Measurements from ENCODE around the gene HOXC6. TPM values are rescaled to one million over a fixed set of nuclear protein-coding genes. Genes with fewer than 3 reads are reported as not detected.

The HOXC6 gene
- total RNA-seq, 4 donors from 2014 or later: 0.23 to 0.42 (median 0.32) TPM; not detected in 1

Small RNAs within 50 kb of the gene (small RNA-seq; reads per million reads assigned to genes)
- 0 reads per million in 3 donors for gene HOXC5
- gene MIR196A2: 0 to 0.19 (median 0) reads per million in 3 donors
- gene MIR615: 0.33 to 0.74 (median 0.34) reads per million in 3 donors

Other genes starting within 250 kb of the HOXC6 start
- gene HOXC13, start 89.6 kb upstream of the HOXC6 start, total RNA-seq: not detected
- gene HOXC12, start 73.5 kb upstream of the HOXC6 start, total RNA-seq: not detected
- gene HOXC11, start 55.3 kb upstream of the HOXC6 start, total RNA-seq: not detected
- not detected for gene HOTAIR, start 53.5 kb upstream of the HOXC6 start, total RNA-seq
- not detected for gene HOXC10, start 43.3 kb upstream of the HOXC6 start, total RNA-seq
- gene HOXC9, start 28.3 kb upstream of the HOXC6 start, total RNA-seq: not detected
- not detected for gene HOXC8, start 19.5 kb upstream of the HOXC6 start, total RNA-seq
- gene HOXC5, start 4.6 kb downstream of the HOXC6 start, total RNA-seq: 1 to 10 TPM in 1 of 4 donors, under 1 TPM in 1, not detected in 2; 0.83 to 2.0 TPM
- gene HOXC4, start 25.4 kb downstream of the HOXC6 start, total RNA-seq: 1 to 10 TPM in 3 of 4 donors, under 1 TPM in 1; 0.83 to 3.6 (median 2.5) TPM
- 10 to 100 TPM; 28.0 to 37.2 (median 30.8) TPM for gene SMUG1, start 160.5 kb downstream of the HOXC6 start, total RNA-seq

Data from esophagus muscularis mucosa (tissue), 4 donors.